Stomach (tissue), 4 donors: Measurements from ENCODE around the gene KPNA4.

ENCODE experiments used
- CTCF ChIP-seq, 7 experiments: fragments of 450-650 bp in 4 of 7; fragments of 200-600 bp in 3 of 7; sonication (generic) in 3 of 7; IDR thresholded peaks; one replicate each; pipeline ENCODE4 v1.5.1; 2016 to 2019; ENCODE audit warnings: antibody characterized with exemption in 7 of 7, control low read depth in 2 of 7, mild to moderate bottlenecking in 1 of 7
- EP300 ChIP-seq: sonication (generic); formaldehyde crosslinking; IDR thresholded peaks from one replicate; pipeline ENCODE4 v1.6.1; 2017; ENCODE audit warnings: antibody characterized with exemption
- POLR2A ChIP-seq, 4 donors: fragments of 450-650 bp; IDR thresholded peaks; one replicate each; pipeline ENCODE4 v1.6.1; 2016; ENCODE audit warnings: antibody characterized with exemption in 4 of 4, control low read depth in 2 of 4, mild to moderate bottlenecking in 1 of 4, moderate library complexity in 1 of 4
- POLR2AphosphoS5 ChIP-seq, 3 donors: sonication (generic); formaldehyde crosslinking; IDR thresholded peaks; one replicate each; pipeline ENCODE4 v1.6.1; 2016; ENCODE audit warnings: antibody characterized with exemption in 3 of 3

GRCh38 chr3:160447544-160447943 lies 117.8 kb downstream of the KPNA4 start:
- TF ChIP-seq POLR2A (IDR thresholded peaks at IDR 0.05) (no peak), CTCF (IDR thresholded peaks at IDR 0.05) (no peak), EP300 (no peak), POLR2AphosphoS5 (IDR thresholded peaks at IDR 0.05) (no peak)
